Mammary epithelial cell (primary cell): Measurements from ENCODE around the gene RAG1.

ENCODE experiments used
- CTCF ChIP-seq, 2 donors: IDR thresholded peaks in 1 of 2; conservative IDR thresholded peaks in 1 of 2; 2 replicates each; pipeline ENCODE4 v1.5.1; 2011 to 2012; ENCODE audit warnings: inconsistent platforms in 2 of 2, low read length in 2 of 2, mild to moderate bottlenecking in 2 of 2, control low read depth in 1 of 2, low read depth in 1 of 2; ENCODE audit not compliant: insufficient read depth in 1 of 2; ENCODE audit errors: extremely low read depth in 1 of 2
- EZH2 ChIP-seq: IDR thresholded peaks from 2 replicates; pipeline ENCODE4 v1.6.1; 2012; ENCODE audit warnings: low read length, inconsistent platforms, borderline replicate concordance

- TF ChIP-seq EZH2 (no peak), CTCF (conservative IDR thresholded peaks at IDR 0.05 in 1 of 2, IDR thresholded peaks at IDR 0.05 in 1 of 2; ENCODE audit: extremely low read depth in 1 of 2, insufficient read depth in 1 of 2, low read depth in 1 of 2, low read length in 2 of 2) (no peak)
Measured at GRCh38 chr11:36598051-36598450, 30.2 kb downstream of the RAG1 start, which contains the start of gene RAG2.
